ENCODE results near the gene DEFB128.

The DEFB128 gene

GRCh38 chr20:164618-165017, 24.9 kb downstream of the DEFB128 start:
- TF ChIP-seq EZH2phosphoT487 (IDR thresholded peaks at IDR 0.05; ENCODE audit: low read depth) (no peak), CTCF (IDR thresholded peaks at IDR 0.05; ENCODE audit: low read depth, low read length) (no peak)
- H3K4me3 ChIP-seq (ENCODE audit: low read length), result no peak overlapping the region
- H3K36me3 ChIP-seq (replicated peaks; ENCODE audit: low read depth, low read length), result no peaks in the 10 kb centered on the region
- no peaks in the 10 kb centered on the region for H3K9me3 ChIP-seq (ENCODE audit: insufficient read depth, low read length)
- no peak overlapping the region for H3K4me2 ChIP-seq (ENCODE audit: low read length)
- H3K27me3 ChIP-seq (ENCODE audit: low read depth, low read length), result peaks cover 15% of the 10 kb centered on the region
- no peak overlapping the region for H3K27ac ChIP-seq (ENCODE audit: low read length)
- H4K20me1 ChIP-seq (ENCODE audit: insufficient read depth, low read length), result no peaks in the 10 kb centered on the region
- no peaks in the 10 kb centered on the region for H3K79me2 ChIP-seq (ENCODE audit: low read length)
- H3K4me1 ChIP-seq (ENCODE audit: low read length), result no peaks in the 10 kb centered on the region
- no peak overlapping the region for H3K9ac ChIP-seq (ENCODE audit: low read length)
- H2AFZ ChIP-seq (ENCODE audit: low read depth, low read length), result no peak overlapping the region

- H3K4me1 ChIP-seq (ENCODE audit: low read length), result no peaks in the 10 kb centered on the region
- no peak within 1 kb of the TSS for H3K4me3 ChIP-seq (ENCODE audit: low read length)
- no peak within 1 kb of the TSS for H2AFZ ChIP-seq (ENCODE audit: low read depth, low read length)
- H3K36me3 ChIP-seq (replicated peaks; ENCODE audit: low read depth, low read length), result no peaks in the 10 kb centered on the region
- no peak within 1 kb of the TSS for H3K27ac ChIP-seq (ENCODE audit: low read length)
- TF ChIP-seq CTCF (IDR thresholded peaks at IDR 0.05; ENCODE audit: low read depth, low read length) (no peak), EZH2phosphoT487 (IDR thresholded peaks at IDR 0.05; ENCODE audit: low read depth) (no peak)
- H3K79me2 ChIP-seq (ENCODE audit: low read length), result no peaks in the 10 kb centered on the region
- no peak within 1 kb of the TSS for H3K4me2 ChIP-seq (ENCODE audit: low read length)
- peaks cover 46% of the 10 kb centered on the region for H3K27me3 ChIP-seq (ENCODE audit: low read depth, low read length)
- H3K9me3 ChIP-seq (ENCODE audit: insufficient read depth, low read length), result no peaks in the 10 kb centered on the region
- no peaks in the 10 kb centered on the region for H4K20me1 ChIP-seq (ENCODE audit: insufficient read depth, low read length)
- no peak within 1 kb of the TSS for H3K9ac ChIP-seq (ENCODE audit: low read length)
Measured at GRCh38 chr20:157154-157553, 32.4 kb downstream of the DEFB128 start, which contains the start of gene DEFB127. Gene DEFB127, plus strand, starts transcription at chr20:157454. Its CDS starts 91 bp downstream, at chr20:157545.

- Histone ChIP-seq H3K36me3 (replicated peaks; ENCODE audit: low read depth, low read length) (no peaks in the 10 kb centered on the region), H3K4me1 (ENCODE audit: low read length) (no peaks in the 10 kb centered on the region), H3K79me2 (ENCODE audit: low read length) (no peaks in the 10 kb centered on the region), H3K27me3 (ENCODE audit: low read depth, low read length) (peaks cover 40% of the 10 kb centered on the region), H3K27ac (ENCODE audit: low read length) (no peak overlapping the region), H3K9ac (ENCODE audit: low read length) (no peak overlapping the region), H3K9me3 (ENCODE audit: insufficient read depth, low read length) (no peaks in the 10 kb centered on the region), H2AFZ (ENCODE audit: low read depth, low read length) (no peak overlapping the region), H3K4me3 (ENCODE audit: low read length) (no peak overlapping the region), H4K20me1 (ENCODE audit: insufficient read depth, low read length) (no peaks in the 10 kb centered on the region), H3K4me2 (ENCODE audit: low read length) (no peak overlapping the region)
- TF ChIP-seq EZH2phosphoT487 (IDR thresholded peaks at IDR 0.05; ENCODE audit: low read depth) (no peak), CTCF (IDR thresholded peaks at IDR 0.05; ENCODE audit: low read depth, low read length) (no peak)
Measured at GRCh38 chr20:152131-152530, 37.4 kb downstream of the DEFB128 start.

- Histone ChIP-seq H3K36me3 (replicated peaks; ENCODE audit: low read depth, low read length) (no peaks in the 10 kb centered on the region), H3K4me1 (ENCODE audit: low read length) (no peaks in the 10 kb centered on the region), H3K27me3 (ENCODE audit: low read depth, low read length) (peaks cover 63% of the 10 kb centered on the region), H2AFZ (ENCODE audit: low read depth, low read length) (no peak overlapping the region), H3K9ac (ENCODE audit: low read length) (no peak overlapping the region), H3K27ac (ENCODE audit: low read length) (no peak overlapping the region), H4K20me1 (ENCODE audit: insufficient read depth, low read length) (no peaks in the 10 kb centered on the region), H3K4me2 (ENCODE audit: low read length) (no peak overlapping the region), H3K4me3 (ENCODE audit: low read length) (no peak overlapping the region), H3K79me2 (ENCODE audit: low read length) (no peaks in the 10 kb centered on the region), H3K9me3 (ENCODE audit: insufficient read depth, low read length) (no peaks in the 10 kb centered on the region)
- no peak for TF ChIP-seq EZH2phosphoT487 (IDR thresholded peaks at IDR 0.05; ENCODE audit: low read depth)
- no peak for TF ChIP-seq CTCF (IDR thresholded peaks at IDR 0.05; ENCODE audit: low read depth, low read length)
Measured at GRCh38 chr20:145877-146276, 43.6 kb downstream of the DEFB128 start.

Data from OCI-LY3 (cell line).